GM03348 (cell line): ENCODE data around the gene SSTR3.
"Not testable (repeated sequence)": the region's sequence is repeated elsewhere in the genome, so short reads cannot be mapped to it uniquely, and the experiment has no call there.

Source experiments
- DNase-seq: peaks from one replicate; pipeline ENCODE4 v3.0.0; 2012; ENCODE audit warnings: low spot score

SSTR3 gene

GRCh38 chr22:37181681-37182080 lies 30.6 kb downstream of the SSTR3 start:
- DNase-seq, result no peak

DNA sequence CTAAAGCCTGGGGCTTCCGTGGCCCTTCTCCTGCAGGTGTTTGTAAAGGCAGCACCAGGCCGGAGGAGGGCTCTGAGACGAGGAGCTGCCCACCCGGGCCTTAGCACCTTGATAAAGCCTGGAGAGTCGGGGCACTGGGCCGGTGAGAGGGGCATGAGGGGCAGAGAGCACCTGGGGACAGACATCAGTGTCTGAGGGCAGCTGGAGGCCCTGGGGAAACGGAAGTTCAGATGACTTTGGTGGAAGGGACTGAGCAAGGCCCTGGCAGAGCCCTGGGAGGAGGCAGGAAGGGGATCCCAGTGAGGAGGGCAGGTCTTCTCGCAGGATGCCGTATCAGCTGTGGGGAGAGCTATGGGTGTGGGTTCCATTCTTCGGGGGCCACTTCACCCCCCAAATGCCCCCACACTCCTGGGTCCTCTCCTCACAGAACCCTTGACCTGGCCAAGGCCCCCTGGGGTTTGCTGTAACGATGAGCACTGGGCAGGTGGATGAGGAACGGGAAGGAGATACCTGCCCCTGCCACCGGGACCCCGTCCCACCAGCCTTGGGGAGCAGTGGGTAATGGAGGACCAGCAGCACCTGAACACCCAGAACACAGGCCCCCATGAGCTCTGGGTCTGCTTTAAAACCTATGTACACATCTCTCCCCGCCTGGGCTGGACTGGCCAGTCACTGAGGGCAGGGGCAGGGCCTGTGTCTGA lies 31.6 kb downstream of the SSTR3 start:
- no peak for DNase-seq

GRCh38 chr22:37179622-37180420 lies 32.5 kb downstream of the SSTR3 start:
- DNase-seq, result no peak

- no peak for DNase-seq
Observed at GRCh38 chr22:37179126-37179470, 33.2 kb downstream of the SSTR3 start.

DNA sequence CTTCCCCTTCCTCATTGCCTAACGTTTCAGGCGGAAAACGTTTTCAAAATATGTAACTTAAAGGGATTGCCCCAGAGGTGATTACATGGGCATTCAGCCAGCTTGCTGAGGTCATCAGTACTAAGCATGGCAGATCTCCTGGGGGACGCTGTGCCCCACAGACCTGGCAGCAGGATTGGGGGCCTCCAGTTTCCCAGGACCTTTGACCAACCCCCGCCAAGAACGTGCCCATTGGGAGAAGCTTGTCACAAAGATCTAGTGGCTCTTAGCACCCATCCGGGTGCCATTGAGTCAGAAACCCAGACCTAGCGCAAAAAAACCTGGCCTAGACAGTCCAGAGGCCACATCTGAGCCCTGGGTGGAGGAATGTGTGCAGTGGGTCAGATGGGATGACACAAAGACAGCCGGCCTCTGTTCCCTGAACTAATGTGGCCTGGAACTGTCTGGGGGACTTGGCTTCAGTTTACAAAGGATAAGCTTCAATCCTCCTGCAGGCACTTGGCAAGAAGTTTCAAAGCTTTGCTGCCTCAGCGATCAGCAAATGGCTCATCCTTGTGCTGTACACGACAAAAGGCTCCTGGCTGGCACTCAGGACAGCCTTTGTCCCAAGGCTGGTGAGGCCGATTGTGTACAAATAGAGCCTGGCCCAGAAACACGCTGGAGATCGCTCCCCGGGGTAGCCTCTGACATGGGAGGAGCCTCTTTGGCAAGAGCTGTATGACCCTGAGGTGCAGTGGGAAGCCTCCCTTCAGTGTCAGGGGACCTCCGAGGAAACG lies 33.7 kb downstream of the SSTR3 start:
- no peak for DNase-seq

DNA sequence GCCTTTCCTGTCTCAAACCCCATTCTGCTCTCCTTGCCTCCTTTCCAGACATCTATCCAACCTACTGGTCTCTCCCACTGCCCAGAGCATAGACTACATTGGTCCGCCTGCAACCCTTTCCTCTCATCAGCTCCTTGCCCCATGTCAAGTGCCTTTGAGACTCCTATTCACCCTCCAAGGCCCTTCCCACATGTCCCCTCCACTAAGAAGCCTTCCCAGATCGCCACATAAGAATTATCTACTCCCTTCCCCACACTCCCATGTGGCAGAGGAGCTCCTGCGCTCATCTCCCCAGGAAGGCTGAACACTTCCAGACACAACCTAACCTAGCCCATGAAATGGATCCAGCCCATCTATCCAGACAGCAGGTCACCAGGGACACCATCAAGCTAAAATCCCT lies 34.5 kb downstream of the SSTR3 start:
- no peak for DNase-seq

DNA sequence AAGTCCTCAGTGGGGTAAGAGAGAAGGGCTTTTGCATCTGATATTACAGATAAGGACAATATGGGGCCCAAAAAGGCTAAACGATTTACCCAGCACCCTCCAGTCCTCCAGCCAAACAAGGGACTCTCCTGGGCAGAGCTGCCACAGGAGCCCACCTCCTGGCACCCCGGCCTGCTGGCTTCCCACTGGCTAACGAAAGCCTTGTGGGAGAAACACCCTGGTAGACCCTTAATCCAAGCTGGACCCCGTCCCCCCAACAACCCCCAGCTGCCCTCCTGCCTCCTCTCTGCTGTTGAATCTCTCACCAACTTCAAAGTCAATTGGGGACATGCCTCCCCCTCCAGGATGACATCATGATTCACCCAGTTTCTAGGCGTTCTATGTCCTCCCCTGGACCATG lies 35.1 kb downstream of the SSTR3 start:
- no peak for DNase-seq

DNA sequence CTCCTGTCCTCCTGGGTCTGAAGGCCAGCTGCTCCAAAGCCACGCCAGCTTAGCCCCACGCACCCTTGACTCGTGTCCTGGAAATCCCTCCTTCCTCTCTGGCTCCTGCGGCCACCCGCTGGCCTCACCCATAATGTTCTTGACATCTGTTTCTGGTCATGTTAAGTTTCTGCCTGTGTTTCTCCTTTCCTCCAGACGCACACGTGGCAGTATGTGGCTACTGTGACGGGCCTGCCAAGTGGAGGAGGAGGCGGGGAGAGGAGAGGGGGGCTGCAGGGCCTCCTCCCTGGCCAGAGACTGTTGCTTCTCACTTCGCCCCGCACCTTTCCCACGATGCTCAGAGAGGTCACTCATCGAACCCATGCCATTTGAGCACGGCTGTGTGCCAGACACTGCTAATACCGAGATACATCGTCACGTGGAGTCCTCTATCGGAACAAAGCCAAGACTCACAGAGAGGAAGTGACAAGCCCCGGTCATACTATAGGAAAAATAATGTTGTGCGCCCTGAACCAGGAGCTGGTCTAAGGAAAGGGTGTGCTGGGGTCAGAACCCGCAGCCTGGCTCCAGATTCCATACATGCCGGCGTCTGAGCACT lies 35.7 kb downstream of the SSTR3 start:
- peak; percentile 91 for DNase-seq

DNA sequence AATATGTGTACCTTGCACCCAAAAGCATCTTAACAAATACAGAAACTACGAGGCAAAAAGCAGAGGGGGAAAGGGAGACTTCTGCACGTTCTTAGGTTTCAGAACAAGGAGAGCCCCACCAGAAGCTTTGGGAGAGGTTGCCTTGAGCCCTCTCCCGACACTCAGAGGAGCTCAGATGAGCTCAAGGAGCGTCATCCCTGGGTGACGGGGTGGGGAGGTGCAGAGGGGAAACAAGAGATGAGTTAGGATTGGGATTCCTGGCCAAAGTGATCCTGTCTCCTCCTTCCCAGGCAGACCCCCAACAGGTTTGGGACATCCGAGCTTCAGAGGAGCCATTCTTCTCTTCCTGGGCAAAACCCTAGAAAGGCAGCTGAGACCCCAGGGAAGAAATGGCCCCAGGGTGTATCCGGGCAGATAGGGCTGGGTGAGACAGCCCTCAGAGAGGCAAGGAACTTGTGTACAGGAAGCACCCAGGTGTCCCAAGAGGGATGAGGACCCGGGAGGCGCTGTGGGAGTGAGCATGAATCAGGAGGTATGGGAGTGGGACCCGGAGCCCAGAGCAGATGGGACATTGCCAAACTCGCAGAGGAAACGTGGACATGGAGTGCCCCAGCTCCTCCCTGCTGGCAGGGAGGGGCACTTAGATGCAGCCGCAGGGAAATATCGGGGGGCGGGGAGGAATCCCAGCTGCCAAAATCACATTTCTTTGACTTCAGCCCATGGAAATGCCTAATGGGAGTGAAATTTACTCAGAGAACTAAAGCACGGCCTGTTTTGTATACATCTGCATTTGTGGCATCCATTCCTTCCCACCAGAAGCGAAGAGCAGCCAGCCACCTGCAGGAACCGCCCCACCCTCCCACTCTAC lies 36.6 kb downstream of the SSTR3 start:
- no peak for DNase-seq

- no peak for DNase-seq
Observed at GRCh38 chr22:37174964-37175363, 37.3 kb downstream of the SSTR3 start.

GRCh38 chr22:37173709-37174108 lies 38.6 kb downstream of the SSTR3 start:
- peak; percentile 82 for DNase-seq

GRCh38 chr22:37172266-37173245 lies 39.7 kb downstream of the SSTR3 start:
- no peak for DNase-seq

GRCh38 chr22:37171662-37172061 lies 40.6 kb downstream of the SSTR3 start:
- DNase-seq, result no peak

GRCh38 chr22:37170689-37171405 lies 41.4 kb downstream of the SSTR3 start:
- not testable (repeated sequence) for DNase-seq

GRCh38 chr22:37169947-37170688 lies 42.2 kb downstream of the SSTR3 start:
- DNase-seq, result no peak

- DNase-seq, result no peak
Observed at GRCh38 chr22:37169406-37169805, 42.9 kb downstream of the SSTR3 start.

DNA sequence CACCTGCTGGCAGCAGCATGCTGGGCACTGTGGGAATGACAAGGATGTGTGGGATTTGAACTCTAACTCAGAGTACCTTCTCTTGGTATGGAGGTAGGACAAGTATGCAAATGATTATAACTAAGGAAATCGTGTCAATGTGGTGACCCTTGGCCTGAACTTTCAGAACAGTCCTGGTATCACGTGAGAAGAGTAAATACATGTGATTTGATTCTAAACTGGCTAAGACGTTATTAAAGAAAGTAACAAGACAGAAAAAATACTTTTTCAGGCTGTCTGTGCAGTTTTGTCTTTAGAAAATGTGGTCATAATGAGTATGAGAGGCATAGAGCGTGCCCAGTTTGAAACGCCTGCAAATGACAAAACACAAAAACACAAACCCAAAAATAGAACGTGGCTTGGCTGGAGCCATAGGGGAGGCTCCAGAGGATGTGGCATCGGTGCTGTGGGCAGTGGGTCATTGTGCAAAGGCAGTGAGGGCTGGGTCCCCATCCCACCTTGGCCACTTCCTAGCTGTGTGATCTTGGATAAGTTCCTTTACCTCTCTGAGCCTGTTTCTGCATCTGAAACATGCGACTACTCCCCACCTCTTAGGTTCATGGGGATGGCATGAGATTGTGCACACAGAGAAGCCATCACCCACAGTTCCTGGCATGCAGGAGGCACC lies 44.2 kb downstream of the SSTR3 start:
- no peak for DNase-seq
